Islet of Langerhans (tissue), 1 donor: ENCODE results near the gene GRM1.

ENCODE experiments used
- FAIRE-seq: peaks from one replicate; lab custom pipeline; 2011; peaks lifted over from hg19 to GRCh38; lab: Jason Lieb, UNC

Gene GRM1

DNA sequence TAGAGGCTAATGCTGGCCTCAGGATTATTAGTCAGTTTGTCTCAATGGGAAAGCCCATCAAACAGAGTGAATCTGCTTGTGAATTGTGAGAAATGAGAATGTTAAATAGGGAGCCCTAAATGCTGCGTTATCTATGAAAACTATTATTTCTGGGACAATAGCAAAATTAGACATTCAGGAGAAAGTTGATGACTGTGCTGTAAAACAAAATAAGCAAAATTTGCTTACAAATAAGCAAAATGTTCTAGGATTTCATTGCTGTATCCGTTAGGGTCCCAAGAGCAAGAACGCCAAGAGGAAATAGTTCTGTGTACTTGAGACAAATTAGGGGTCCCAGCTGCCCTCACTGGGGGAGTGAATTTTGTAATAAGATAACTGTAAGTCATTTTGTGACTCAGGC lies 455.5 kb downstream of the GRM1 start:
- no peak for FAIRE-seq
